ENCODE data around the gene AGFG2. TPM values are rescaled to one million over a fixed set of nuclear protein-coding genes. Genes with fewer than 3 reads are reported as not detected.
A peak's percentile ranks its signal among the peaks of the same experiment; 100 is the strongest.

Gene AGFG2
- total RNA-seq, 1 donor from 2014 or later: 13.3 TPM

DNA sequence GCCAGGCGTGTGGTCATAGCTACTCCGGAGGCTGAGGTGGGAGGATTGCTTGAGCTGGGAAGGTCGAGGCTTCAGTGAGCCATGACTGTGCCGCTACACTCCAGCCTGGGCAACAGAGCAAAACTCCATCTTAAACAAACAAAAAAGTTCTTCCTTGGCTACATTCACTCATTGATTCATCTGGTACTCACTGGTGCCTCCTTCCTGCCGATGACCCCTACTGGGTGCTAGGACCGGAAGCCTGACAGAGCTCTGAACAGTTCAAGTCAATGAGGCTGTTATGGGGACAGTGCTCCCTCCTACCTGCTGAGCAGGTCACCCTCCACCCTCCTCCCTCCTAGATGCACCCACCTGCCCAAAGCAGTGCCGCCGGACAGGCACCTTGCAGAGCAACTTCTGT lies 68.1 kb downstream of the AGFG2 start:
- TF ChIP-seq, protein P1, sequence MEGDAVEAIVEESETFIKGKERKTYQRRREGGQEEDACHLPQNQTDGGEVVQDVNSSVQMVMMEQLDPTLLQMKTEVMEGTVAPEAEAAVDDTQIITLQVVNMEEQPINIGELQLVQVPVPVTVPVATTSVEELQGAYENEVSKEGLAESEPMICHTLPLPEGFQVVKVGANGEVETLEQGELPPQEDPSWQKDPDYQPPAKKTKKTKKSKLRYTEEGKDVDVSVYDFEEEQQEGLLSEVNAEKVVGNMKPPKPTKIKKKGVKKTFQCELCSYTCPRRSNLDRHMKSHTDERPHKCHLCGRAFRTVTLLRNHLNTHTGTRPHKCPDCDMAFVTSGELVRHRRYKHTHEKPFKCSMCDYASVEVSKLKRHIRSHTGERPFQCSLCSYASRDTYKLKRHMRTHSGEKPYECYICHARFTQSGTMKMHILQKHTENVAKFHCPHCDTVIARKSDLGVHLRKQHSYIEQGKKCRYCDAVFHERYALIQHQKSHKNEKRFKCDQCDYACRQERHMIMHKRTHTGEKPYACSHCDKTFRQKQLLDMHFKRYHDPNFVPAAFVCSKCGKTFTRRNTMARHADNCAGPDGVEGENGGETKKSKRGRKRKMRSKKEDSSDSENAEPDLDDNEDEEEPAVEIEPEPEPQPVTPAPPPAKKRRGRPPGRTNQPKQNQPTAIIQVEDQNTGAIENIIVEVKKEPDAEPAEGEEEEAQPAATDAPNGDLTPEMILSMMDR (conservative IDR thresholded peaks at IDR 0.05): no peak
- Mint-ChIP-seq H3K27ac (ENCODE audit: unreplicated experiment) (no peak overlapping the region), H3K9me3 (no peaks in the 10 kb centered on the region), H3K36me3 (ENCODE audit: low read depth) (no peaks in the 10 kb centered on the region), H3K4me1 (peaks cover 24% of the 10 kb centered on the region), H3K4me3 (peak overlapping the region; percentile 36), H3K27me3 (ENCODE audit: low read depth) (peaks cover 51% of the 10 kb centered on the region)
- DNase-seq (ENCODE audit: low read depth, low spot score): no peak

DNA sequence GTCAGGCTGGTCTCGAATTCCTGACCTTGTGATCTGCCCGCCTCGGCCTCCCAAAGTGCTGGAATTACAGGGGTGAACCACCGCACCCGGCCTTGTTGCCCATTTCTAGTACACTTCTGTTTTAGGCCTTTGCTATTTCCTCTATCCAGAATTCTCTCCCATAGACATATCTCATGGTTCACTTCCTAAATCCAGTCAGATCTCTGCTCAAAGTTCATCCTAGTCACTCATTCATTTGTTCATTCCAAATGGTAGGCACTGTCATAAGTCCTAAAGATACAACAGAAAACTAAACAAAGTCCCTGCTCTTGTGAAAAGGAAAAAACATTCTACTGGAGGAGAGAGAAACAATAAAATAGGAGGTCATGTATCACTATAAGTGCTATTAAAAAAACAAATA lies 71.0 kb downstream of the AGFG2 start:
- Mint-ChIP-seq H3K36me3 (ENCODE audit: low read depth) (no peaks in the 10 kb centered on the region), H3K27me3 (ENCODE audit: low read depth) (peaks cover 35% of the 10 kb centered on the region), H3K4me3 (no peak overlapping the region), H3K9me3 (no peaks in the 10 kb centered on the region), H3K4me1 (peaks cover 11% of the 10 kb centered on the region), H3K27ac (ENCODE audit: unreplicated experiment) (no peak overlapping the region)
- TF ChIP-seq, protein P1 (conservative IDR thresholded peaks at IDR 0.05): no peak
- DNase-seq (ENCODE audit: low read depth, low spot score): no peak

DNA sequence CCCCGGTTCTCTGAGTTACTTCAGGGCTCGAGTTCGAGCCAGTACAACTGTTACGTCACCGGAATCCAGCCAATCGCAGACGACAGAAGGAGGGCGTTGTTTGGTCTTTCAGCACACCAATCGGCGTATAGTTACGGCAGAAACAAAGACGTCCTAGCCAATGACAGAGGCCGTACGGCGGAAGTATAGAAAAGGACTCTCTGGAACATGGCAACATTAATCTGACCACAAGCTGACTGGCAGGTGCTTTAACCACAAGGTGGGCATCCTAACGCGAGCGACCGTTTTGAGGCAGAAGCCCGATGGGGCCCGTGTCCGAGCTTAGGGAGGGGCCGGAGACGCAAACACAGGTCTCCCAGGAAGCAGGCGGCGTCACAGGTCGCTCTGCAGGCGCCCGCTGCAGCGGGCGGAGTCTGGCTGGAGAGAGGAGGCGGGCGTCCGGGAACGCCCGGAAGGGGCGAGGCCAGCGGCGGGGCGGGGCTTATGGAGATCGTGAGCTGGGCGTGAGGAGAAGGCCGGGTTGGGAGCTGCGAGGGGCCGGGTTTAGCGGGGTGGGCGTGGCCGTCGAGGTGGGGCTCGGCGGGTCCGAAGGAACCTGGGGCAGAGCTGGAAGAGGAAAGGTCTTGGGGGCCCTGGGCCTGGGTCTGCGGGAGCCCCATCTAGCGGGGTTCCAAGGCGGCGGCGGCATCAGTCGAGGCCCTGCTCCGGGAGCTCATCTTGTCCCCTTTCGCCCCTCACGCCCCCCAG lies 73.2 kb downstream of the AGFG2 start, which contains the start of gene MOSPD3:
Gene MOSPD3 (plus strand): TSS at position 558 of the 747 bp plus-strand sequence. CDS start 252 bp downstream, outside the sequence.
- Mint-ChIP-seq H3K9me3 (no peaks in the 10 kb centered on the region), H3K27me3 (ENCODE audit: low read depth) (peaks cover 13% of the 10 kb centered on the region), H3K27ac (ENCODE audit: unreplicated experiment) (peak within 1 kb of the TSS; percentile 100), H3K4me1 (peaks cover 5% of the 10 kb centered on the region), H3K36me3 (ENCODE audit: low read depth) (no peaks in the 10 kb centered on the region), H3K4me3 (peak within 1 kb of the TSS; percentile 98)
- peak; percentile 98 for DNase-seq (ENCODE audit: low read depth, low spot score)
- TF ChIP-seq, protein P1 (conservative IDR thresholded peaks at IDR 0.05): no peak

DNA sequence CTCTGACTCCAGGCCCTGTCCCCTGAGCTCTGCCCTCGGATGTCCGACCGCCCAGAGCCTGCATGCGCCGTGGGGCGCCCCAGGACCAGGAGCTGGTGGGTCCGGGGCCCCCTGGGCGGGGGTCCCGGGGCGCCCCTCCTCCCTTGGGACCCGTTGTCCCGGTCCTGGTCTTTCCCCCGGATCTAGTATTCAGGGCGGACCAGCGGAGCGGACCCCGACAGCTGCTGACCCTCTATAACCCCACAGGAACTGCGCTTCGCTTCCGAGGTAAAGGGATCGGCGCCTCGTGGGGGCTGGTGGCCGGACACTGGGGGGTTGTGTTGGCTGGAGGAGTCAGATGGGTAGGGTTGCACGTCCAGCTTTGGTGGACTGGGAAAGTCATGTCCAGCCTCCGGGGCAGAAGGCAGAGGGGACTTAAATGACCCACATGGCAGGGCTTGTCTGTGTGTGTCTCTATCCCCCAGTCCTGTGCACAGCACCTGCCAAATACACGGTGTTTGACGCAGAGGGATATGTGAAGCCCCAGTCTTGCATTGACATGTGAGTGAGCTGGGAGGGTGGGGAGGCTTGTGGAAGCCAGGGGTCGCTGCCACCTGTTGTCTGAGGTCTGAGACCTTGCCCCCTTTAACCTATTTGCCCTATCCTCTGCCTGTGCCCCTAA lies 73.9 kb downstream of the AGFG2 start:
- peaks cover 6% of the 10 kb centered on the region for H3K27me3 Mint-ChIP-seq (ENCODE audit: low read depth)
- DNase-seq (ENCODE audit: low read depth, low spot score): no peak
- no peaks in the 10 kb centered on the region for H3K9me3 Mint-ChIP-seq
- H3K4me1 Mint-ChIP-seq: peaks cover 5% of the 10 kb centered on the region
- TF ChIP-seq, protein P1 (conservative IDR thresholded peaks at IDR 0.05): peak; percentile 27
- H3K4me3 Mint-ChIP-seq: peak overlapping the region; percentile 98
- no peak overlapping the region for H3K27ac Mint-ChIP-seq (ENCODE audit: unreplicated experiment)
- no peaks in the 10 kb centered on the region for H3K36me3 Mint-ChIP-seq (ENCODE audit: low read depth)

DNA sequence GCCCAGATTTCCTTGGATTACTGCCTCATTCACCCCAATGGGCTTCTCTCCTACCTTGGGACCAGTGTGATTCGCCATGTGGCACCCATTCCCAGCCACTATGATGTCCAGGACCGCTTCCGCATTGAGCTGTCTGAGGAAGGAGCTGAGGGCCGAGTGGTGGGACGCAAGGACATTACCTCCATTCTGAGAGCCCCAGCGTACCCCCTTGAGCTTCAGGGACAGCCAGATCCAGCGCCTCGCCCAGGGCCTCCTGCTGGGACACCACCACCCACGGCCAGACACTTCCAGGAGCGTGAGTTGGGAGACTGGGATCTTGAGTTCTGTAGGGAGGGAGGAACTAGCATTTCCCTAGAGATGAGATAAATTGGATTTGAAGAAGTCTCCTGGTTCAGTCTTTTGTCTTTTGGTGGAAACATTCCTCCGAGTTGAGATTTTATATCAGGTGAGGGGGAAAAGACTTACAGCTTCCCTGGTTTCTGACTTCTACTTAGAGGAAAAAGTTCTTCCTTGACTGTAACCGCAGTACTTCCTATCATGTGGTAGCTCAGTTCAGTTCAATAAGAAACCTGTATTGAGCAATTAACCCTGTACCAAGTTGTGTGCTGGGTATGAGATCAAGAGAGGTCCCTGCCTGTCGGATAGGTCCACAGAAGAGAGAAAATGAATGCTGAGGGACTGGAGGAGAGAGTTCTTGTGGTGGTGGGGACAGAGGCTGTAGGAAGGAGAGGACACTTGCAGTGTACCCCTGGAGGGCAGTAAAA lies 74.6 kb downstream of the AGFG2 start:
- no peaks in the 10 kb centered on the region for H3K9me3 Mint-ChIP-seq

More for the DNA sequence above, 74.6 kb downstream of the AGFG2 start:
- no peak overlapping the region for H3K27ac Mint-ChIP-seq (ENCODE audit: unreplicated experiment)
- no peaks in the 10 kb centered on the region for H3K36me3 Mint-ChIP-seq (ENCODE audit: low read depth)
- peaks cover 3% of the 10 kb centered on the region for H3K27me3 Mint-ChIP-seq (ENCODE audit: low read depth)
- TF ChIP-seq, protein P1 (conservative IDR thresholded peaks at IDR 0.05): no peak
- H3K4me1 Mint-ChIP-seq: peaks cover 5% of the 10 kb centered on the region
- peak overlapping the region; percentile 54 for H3K4me3 Mint-ChIP-seq
- DNase-seq (ENCODE audit: low read depth, low spot score): no peak

Measured in neural crest cell (in vitro differentiated cells).